GM18873 (cell line): ENCODE results near the gene NPY1R.
A peak's percentile ranks its signal among the peaks of the same experiment; 100 is the strongest.

ENCODE experiments used
- ATAC-seq: cut with Tn5 transposase; IDR thresholded peaks from one replicate; pipeline ENCODE4 v1.9.1; 2021; ENCODE audit warnings: mild to moderate bottlenecking, moderate library complexity, moderate number of reproducible peaks; ENCODE audit not compliant: unreplicated experiment, low FRiP score

The NPY1R gene

DNA sequence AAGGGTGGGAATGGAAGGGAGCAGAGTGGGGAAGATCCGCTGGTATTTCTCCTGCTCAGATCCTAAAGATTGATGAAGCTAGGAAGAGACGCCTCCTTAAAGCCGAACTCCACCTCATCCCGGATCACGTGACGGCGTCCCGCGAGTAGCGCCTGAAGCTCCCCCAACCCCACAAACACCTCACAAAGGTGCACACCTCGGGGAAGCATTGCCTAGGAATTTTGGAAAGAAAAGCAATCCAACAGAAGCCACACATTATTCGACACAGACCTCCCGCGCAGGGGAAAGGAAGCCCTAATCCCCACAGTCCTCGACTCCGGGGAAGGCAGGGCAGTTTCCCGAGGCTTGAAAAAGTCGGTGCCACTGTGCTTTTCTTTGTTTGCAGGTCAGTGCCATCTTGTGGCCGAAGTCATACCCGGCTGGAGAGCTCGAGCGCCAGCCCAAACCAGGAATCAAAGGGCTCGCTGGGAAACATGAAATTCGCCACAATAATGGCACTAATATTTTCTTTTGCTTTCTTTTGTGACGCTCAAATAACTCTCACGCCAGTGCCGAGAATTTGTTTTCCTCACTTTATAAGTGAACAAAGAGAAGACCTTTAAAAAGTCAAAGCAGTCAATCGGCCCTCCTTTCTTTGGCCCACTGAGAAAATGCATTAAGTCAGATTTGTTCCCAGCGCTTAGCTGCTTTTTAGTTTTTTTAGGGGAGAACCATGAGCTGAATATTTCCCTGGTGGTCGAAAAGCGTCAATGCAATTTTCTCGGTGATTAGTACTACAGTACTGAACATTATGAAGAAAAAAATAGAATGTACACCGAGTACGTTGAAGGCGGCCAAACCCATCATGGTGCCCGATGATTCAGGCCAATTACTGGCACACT lies at the start of gene NPY1R:
TSS of gene NPY1R (minus strand) at position 71 of the 881 bp plus-strand sequence. CDS start 6,042 bp downstream, outside the sequence.
- ATAC-seq = peak; percentile 77

DNA sequence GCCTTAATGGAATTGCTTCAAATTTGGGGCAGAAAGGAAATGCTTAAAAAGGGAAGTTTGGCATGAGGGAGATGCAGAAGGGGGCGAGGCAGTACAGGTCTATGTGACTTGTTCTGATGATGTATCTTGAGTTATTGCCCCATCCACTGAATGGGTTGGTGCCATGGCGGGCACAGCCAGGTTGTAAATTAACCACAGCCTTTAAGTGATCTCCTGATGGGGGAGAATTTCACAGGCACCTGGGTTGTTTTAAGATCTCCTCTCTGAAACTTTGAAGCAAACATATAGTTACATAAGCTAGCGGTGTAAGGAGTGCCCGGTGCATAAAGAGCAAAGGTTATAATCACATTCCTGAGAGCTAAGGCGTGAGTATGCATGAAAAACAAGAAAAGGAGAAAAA lies 48.3 kb upstream of the NPY1R start:
- ATAC-seq = no peak

DNA sequence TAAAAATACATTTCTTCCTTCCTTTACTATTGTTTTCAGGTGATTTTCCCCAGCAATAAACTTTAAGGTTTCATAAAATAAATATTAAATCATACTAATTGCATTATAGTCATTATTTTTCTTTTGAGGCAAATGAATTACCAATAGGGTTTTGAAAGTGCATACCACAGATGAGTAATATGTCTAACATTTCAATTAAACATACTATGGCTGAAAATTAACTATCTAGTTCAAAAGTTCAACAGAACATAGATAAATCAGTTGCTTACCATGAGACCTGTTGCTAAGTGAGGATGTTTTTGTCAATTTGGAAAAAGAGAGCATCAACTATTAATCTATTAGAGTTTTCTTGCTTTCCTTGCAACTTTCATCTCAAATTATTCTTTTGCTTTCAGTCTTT lies 46.3 kb upstream of the NPY1R start:
- no peak for ATAC-seq

DNA sequence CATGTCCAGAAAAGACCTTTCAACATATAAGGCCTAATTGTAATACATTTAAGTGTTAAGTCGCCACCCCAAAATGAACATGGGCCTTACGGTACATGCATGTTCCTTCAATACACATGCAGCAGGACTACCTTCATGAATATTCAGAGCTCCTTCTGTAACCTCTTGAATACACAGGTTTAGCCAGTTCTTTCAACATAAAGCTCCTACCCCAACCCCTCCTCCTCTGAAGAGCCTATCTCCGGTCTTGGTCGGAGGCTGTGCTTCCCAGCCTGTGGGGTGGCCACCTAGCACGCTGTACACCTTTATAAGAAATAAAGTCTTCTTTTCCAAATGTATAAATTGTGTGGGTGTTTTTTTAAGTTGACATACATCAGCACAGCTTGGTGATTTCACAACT lies 39.6 kb upstream of the NPY1R start:
- no peak for ATAC-seq

DNA sequence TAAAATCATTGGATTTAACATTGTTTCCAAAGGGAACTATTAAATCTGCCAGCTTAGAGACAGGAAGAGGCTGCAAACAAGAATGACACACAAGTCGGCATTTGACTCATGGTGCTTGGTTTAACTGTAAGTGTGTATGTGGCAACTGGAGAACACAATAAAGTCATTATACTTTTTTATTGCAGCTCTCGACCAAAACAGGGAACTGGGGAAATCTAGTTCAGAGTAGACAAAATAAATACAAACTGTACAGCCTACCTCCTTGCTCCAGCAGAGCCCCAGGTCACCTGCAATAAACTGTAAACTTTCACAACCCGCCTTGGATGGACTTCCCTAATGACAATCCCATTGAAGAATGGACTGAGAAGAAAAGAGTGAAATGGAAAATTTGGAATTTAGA lies 35.3 kb upstream of the NPY1R start:
- no peak for ATAC-seq

DNA sequence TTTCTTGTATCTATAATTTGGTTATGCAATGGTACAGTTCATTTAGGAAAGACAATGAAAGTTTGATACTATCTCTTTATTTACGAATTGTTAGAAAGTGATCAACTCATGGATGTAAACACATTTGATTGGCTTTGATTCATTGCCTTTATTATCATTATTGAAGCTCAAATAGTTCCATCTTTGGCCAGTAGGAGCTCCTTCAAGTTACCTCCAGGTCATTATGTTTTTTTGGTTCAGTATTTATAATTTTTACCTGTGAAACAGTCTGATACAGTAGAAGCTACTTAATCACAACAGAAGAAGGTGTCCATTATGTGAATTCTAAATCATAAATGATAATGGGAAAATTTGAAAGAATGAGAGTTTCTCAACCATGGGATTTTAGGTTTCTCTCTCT lies 23.7 kb upstream of the NPY1R start:
- ATAC-seq = no peak

DNA sequence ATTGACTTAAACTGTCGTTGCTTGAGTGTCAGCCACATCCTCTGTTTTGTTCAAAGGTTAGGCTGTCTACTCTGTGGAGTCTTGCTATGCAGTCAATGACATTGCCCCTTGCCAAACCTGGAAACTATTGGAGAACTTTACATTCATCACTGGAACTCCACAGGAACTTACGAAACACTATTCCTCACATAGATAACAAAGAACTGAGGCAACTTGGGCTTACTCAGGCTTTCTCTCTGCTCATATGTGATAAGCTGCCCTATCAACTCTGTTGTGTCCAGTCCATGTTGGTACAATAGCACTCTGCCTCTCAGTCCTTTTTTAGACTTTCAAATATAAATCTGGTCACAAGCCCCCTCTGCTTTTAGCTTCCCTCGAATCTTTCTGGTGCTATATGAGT lies 20.7 kb upstream of the NPY1R start:
- no peak for ATAC-seq

DNA sequence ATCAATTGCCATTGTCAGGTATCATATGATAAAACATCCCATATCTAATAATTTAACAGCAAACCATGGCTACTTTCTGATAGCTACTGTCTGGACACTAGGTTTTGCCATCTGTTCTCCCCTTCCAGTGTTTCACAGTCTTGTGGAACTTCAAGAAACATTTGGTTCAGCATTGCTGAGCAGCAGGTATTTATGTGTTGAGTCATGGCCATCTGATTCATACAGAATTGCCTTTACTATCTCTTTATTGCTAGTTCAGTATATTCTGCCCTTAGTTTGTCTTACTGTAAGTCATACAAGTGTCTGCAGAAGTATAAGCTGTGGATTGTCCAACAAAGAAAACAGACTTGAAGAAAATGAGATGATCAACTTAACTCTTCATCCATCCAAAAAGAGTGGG lies 18.3 kb upstream of the NPY1R start:
- no peak for ATAC-seq

DNA sequence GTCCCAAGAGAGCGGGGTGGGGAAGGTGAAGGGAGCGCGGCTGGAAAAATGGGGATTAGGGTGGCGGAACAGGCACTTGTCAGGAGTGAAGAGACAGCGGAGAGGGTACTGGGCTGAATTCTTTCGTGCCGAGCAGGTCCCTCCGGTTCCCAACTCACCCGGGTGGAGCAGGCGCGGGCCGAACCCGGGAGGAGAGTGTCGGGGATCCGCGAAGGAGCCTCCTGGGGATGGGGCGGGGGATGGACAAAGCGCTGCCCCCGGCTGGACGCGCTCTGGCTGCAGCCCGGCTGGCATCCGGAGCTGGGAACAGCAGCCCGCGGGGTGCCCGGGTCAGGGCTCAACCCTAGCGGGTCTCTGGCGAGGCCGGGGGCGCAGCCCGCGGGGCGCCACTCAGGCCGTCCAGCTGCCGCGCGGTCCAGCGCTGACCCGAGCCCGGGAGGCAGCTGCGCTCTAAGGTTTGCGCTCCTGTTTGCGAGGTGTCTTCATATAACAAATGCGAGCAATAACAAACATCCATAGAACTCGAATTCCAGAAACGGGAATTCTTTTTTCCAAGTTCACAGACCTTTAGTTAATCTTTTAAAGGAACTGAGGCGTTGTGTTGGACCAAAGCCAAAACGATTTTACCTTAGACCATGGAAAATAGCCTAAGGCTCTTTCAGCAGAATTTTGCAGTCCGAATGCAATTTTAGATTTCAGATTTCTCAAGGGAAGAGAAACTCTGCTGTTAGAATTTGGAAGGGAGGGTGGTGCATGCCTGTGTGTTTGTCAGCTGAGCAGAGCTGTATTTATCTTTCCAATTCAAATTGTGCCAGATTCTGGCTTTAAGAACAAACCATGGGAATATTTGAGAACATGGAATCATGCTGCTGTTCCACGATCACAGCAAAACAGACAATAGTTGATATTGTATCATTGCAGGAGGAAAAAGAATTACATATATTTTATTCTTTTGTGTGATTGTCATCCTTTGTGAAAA lies 12.0 kb upstream of the NPY1R start:
- no peak for ATAC-seq

DNA sequence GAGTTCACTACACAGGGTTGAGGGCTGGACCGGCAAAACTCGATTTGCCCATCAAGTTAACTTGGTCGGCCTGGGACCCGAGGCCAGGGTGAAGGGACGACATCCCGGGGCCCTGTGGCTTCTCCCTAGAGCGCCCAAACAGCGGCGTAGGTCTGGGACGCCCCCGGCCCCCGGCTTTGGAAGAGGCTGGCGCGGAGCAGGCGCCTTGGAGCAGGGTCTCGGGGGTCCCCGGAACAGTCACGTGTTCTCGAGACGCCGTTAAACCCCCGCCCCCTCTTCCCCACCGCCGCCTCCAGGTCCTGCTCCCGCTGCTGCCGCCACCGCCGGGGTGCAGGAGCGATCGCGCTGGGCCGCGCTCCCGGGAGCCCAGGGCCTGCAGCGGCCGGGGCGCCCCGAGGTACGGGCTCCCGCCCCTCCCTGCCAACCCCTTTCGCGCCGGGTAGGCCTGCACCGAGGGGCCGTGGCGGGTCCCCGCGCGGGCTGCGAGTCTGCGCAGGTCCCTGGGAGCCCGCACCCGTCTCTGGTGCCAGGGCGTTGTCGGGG lies 11.3 kb upstream of the NPY1R start, which contains the start of gene NPY5R:
TSS of gene NPY5R (plus strand) at position 289 of the 543 bp plus-strand sequence. CDS start 6,382 bp downstream, outside the sequence.
- no peak for ATAC-seq

DNA sequence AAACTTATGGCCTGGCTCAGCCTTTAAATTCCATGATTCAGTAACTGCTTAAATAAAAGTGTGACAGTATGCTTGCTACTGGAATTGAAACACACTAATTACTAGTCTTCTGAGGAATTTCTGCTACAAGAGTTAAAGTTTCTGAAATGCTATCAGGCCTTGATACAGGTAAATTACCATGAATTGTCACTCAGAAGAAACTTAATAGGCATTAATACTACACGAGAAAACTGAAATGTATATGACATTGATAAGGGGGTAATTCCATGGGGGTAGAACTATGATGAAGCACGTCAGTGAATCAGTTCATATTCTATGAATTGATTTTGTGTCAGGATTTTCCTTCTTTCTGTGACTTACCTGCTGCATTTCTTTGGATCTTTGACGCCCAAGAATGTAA lies 3.0 kb upstream of the NPY1R start:
- no peak for ATAC-seq

DNA sequence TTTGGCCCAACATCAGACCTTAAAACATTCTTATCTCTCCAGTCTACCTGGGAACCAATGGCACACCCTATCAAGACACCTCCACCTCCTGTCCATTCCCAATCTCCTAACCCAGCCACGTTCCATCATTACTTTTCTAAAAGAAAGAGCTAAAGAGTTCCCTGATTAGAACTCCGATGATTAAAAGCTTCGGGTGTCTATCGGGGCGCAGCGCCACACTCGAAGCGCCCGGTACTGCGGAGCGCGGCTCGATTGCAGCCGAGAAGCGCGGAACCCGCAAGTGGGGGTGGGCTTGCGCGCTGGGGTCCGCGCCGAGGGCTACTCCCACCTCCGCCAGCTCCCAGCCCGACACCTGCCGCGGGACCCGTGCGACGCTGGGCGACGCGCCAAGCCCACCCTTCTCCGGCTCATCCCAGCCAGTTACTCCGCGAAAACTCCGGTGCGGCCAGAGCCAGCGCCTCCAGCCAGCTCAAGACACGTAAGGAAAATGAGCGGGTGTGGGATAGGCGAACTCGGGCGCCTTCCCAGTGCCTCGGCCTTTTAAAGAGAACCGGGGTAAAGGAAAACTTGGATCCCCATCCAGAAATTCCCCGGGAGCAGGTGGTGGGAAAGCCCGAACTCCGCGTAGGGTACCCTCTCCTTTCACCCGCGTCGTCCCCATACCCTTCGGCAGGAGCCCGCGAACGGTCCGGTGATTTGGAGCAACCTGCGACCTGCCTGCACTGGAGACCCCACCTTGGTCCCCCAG lies 593 bp downstream of the NPY1R start:
- no peak for ATAC-seq

DNA sequence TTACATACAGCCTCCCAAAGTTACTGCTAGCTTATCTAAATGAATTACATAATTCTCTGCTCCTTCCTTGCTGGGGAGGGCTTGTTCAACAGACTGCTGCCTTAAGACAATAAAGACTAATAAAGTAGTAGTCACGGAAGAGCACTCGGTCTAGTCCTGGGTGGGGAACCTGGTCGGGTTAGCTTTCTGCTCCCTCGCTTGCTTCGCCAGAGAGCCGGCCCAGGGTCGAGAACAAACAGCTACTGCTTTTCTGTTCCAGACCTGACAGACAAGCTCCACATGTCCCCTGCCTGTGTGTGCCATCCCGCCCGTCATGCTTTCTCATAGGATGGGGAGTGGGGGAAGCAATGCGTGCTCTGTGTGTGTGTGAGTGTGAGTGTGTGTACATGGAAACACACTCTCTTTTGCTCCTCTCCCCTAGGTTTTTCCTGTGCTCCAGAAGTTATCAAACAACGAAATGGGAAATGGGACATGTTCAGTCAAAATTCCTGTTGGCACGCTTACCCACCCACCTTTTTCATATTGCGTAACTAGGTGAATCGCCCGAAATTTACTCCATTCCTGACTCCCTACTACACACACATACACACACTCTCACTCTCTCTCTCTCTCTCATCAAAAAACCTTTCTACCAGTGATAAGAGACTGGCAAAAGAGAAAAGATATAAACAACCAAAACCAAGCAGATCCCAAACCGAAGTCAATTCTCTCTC lies 1.3 kb downstream of the NPY1R start:
- ATAC-seq = no peak

DNA sequence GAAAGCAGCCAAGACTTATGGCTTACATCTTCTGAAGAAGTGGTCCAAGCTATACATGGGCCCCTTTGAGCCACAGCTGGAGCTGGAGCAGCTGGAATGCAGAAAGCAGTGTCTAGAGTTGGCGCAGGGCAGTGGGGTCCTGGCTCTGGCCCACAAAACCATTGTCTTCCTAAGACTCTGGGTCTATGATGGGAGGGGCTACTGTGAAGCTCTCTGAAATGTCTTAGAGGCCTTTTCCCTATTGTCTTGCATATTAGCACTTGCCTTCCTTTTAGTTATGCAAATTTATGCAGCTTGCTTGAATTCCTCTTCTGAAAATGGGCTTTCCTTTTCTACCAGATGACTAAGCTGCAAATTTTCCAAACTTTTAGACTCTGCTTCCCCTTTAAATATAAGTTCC lies 15.3 kb downstream of the NPY1R start:
- no peak for ATAC-seq

DNA sequence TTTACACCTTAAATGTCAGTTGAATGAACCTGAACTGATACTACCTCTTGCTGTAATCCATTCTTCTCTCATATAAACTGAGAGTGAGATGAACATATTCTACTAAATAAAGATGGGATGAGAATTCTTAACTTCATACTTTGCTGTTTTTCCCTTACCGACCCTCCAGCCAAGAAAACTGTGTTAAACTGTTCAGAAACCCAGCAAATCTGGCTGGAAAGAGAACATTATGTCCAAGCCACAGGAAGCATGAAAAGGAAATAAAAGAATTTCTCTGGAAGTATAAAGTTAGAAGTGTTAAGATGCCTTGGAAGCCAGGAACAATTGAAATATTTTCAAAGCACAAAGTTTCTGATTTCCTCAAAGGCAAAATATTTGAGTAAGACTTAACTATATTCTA lies 22.9 kb downstream of the NPY1R start:
- ATAC-seq = no peak

DNA sequence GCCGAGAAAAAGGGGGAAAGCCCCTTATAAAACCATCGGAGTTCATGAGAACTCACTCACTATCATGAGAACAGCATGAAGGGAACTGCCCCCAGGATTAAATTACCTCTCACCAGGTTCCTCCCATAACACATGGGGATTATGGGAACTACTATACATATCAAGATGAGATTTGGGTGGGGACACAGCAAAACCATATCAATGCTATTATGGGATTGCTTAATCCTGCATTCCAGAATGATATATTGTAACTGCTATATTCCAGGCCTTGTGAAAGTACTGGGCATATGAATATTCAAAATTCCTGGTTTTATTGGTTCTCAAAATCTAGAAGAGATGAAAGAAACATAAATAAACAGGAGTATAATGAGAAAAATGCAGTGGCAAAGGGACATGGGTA lies 29.3 kb downstream of the NPY1R start:
- ATAC-seq = no peak

DNA sequence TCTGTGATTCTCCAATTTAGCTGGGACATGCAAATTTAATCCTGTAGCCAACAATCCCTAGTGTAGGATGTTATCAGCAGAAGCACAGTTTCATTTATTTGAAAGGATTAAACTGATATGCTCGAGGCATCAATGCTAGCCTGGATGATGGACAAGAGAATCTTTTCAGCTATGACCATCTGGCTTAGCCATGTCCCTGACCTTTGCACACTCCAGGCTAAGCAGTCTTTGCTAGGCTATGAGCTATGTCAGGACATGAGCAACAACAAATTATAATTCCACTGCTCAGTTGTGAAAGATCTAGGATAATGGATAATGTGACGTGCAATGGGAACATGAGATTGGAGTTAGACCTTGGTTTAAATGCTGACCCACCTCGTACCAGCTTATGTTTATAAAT lies 32.0 kb downstream of the NPY1R start:
- ATAC-seq = no peak

DNA sequence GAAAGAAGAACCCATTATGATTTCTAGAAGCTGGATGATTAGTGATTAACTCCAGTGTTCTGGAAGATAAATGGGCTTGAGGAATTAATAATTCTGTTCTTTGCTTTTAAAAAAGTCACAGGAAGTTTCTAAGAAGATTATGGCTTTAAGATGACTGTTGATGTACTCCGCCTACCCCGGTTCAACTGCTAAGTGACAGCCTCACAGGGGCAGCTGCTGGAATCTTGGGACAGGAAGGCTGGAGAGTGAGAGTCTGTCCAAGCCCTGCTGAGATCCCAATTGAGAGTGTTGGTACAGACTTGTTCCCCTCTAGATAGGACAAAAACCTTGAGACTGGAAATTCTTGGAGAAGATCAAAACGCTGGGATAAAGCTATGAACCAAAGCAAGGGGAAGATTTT lies 37.3 kb downstream of the NPY1R start:
- no peak for ATAC-seq

DNA sequence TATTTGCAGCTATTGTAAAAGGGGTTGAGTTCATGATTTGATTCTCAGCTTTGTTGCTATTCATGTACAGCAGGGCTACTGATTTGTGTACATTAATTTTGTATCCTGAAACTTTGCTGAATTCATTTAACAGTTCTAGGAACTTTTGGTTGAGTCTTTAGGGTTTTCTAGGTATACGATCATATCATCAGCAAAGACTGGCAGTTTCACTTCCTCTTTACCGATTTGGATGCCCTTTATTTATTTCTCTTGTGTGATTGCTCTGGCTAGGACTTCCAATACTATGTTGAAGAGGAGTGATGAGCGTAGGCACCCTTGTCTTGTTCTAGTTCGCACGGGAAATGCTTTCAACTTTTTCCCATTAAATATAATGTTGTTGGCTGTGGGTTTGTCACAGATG lies 48.1 kb downstream of the NPY1R start:
- ATAC-seq = no peak
